ENCODE measurements around the gene FAM241A.

Gene FAM241A

DNA sequence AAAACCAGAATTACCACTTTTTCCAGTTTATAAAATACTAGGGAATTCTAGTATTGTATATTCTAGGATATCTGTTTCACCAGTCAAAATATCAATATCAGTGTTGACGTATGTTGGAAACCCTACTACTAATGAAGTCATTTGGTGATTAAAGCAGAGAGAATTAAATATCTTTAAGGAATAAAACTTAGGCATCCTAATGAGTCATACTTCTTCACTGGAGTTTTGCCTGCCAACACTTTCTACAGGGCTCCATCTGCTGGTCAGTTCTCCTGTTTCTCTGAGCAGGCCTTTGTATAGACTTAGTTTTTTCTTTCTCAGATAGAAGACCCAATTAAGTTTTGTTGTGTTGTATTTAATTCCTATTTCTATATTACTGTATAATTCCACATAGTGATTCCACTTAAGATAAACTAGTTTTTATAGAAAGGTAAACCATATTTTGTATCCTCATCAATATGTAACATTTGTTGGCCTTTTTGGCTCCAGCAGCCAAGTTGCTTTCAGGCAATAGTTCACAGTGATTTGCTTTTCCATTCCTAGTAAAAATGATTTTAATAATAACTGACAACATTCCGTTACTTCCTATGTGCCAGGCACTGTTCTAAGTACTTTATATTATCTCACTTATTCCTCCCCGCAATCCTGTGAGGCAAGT is 89.8 kb downstream of the FAM241A start:
- no peaks in the 10 kb centered on the region for H3K9me3 ChIP-seq (ENCODE audit: control insufficient read depth, low read length)
- H3K9ac ChIP-seq (ENCODE audit: low read length): no peak overlapping the region
- no peaks in the 10 kb centered on the region for H3K4me1 ChIP-seq (ENCODE audit: control insufficient read depth, insufficient read depth, low read length)
- no peak overlapping the region for H3K4me3 ChIP-seq (ENCODE audit: low read length)
- H3K36me3 ChIP-seq (ENCODE audit: control insufficient read depth, insufficient read depth, low read length): no peaks in the 10 kb centered on the region
- no peaks in the 10 kb centered on the region for H3K27me3 ChIP-seq (ENCODE audit: control insufficient read depth, insufficient read depth, low read length)

DNA sequence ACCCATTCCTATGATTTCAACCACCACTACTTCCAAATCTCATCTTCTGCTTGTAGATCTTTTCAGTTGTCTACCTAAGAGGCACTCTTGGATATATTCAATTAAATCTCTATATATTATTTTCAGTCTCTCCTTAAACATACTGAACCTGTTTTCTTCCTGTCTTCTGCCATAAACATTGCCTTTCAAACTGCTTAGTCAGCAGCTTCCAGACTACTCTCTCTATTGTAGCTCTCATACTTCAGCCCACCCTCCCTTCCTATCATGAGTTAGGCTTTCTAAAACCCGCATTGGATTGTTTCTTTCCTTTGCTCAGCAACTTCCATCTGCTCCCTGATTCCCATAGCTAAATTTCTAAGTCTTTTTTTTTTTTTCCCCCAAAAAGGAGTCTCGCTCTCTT is 90.8 kb downstream of the FAM241A start:
- H3K36me3 ChIP-seq (ENCODE audit: control insufficient read depth, insufficient read depth, low read length): no peaks in the 10 kb centered on the region

DNA sequence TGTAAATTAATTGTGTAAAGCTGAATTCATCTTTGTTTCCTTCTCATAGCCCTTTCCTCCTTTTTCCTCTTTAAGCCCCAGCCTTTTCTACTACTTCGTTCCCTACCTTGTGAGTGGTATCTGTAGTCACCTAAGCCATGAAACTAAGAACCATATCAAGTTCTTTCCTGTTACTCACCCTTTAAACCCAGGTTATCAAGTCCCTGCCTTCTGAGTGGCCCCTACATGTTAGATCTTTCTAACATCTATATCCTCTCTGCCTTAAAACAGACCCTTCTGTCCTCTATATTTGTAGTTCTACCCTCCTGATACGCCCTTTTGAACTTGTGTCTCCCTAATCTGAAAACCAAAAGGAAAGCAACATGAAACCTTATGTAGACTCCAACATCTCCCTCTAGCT is 93.6 kb downstream of the FAM241A start:
- Histone ChIP-seq H3K9me3 (ENCODE audit: control insufficient read depth, low read length) (no peaks in the 10 kb centered on the region), H3K36me3 (ENCODE audit: control insufficient read depth, insufficient read depth, low read length) (no peaks in the 10 kb centered on the region), H3K4me1 (ENCODE audit: control insufficient read depth, insufficient read depth, low read length) (no peaks in the 10 kb centered on the region), H3K27me3 (ENCODE audit: control insufficient read depth, insufficient read depth, low read length) (no peaks in the 10 kb centered on the region), H3K4me3 (ENCODE audit: low read length) (no peak overlapping the region), H3K9ac (ENCODE audit: low read length) (no peak overlapping the region)

More for the DNA sequence above, 90.8 kb downstream of the FAM241A start:
- no peak overlapping the region for H3K4me3 ChIP-seq (ENCODE audit: low read length)
- H3K27me3 ChIP-seq (ENCODE audit: control insufficient read depth, insufficient read depth, low read length): no peaks in the 10 kb centered on the region
- no peak overlapping the region for H3K9ac ChIP-seq (ENCODE audit: low read length)
- no peaks in the 10 kb centered on the region for H3K9me3 ChIP-seq (ENCODE audit: control insufficient read depth, low read length)
- no peaks in the 10 kb centered on the region for H3K4me1 ChIP-seq (ENCODE audit: control insufficient read depth, insufficient read depth, low read length)
